HG02938 (cell line): ENCODE data around the gene CNEP1R1.

Source experiments
- ATAC-seq: cut with Tn5 transposase; IDR thresholded peaks from one replicate; pipeline ENCODE4 v1.9.1; 2021; ENCODE audit warnings: mild to moderate bottlenecking, moderate library complexity; ENCODE audit not compliant: unreplicated experiment

CNEP1R1 gene

DNA sequence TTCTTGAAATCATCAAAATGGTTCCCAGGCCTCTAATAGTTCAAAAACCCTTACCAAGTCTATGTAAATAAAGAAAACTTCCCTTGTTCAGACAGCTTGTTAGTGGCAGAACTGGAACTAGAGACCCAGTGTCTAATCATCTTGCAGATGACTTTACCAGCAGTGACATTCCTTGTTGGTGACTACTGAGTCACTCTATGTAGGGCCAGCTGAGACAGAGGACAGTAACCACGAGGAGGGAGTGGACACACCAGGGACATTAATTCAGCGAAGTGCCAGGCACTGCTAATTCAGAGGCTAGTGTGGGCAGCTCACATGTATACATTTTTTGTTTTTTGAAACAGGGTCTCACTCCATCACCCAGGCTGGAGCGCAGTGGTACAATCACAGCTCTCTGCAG, 34.6 kb downstream of the CNEP1R1 start:
- ATAC-seq, result no peak

DNA sequence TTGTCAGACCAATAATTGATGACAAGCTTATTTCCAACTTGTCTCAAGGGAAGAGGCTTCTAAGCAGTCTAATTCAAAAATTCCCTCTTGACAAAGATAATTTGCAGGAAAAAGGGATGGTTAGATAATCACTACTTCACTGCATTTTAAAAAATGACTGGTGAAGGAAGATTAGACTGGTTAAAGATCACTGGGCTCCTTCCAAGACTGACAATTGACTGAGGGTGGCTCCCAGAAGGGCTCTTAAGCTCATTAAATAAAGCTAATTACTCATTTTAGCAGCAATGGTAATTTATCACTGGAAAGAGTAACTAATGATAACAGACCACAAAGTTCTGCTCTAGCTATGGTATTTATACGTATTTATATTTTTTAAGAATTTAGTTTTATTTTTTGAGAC, 36.3 kb downstream of the CNEP1R1 start:
- ATAC-seq, result no peak

DNA sequence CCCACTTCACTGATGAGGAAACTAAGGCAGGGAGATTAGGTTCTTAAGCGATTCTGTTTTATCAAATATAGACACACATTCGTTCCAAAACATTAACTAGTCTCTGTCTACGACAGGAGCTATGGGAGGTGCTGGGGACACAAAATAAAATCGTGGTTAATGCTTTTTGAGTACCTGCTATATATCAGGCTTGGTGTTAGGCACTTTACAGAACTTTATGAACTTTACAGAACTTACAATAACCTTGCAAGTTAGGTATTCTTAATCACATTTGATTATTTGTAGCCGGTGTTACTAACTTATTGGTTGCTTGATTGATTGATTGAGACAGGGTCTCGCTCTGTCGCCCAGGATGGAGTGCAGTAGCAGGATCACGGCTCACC, 40.2 kb downstream of the CNEP1R1 start:
- ATAC-seq, result no peak

DNA sequence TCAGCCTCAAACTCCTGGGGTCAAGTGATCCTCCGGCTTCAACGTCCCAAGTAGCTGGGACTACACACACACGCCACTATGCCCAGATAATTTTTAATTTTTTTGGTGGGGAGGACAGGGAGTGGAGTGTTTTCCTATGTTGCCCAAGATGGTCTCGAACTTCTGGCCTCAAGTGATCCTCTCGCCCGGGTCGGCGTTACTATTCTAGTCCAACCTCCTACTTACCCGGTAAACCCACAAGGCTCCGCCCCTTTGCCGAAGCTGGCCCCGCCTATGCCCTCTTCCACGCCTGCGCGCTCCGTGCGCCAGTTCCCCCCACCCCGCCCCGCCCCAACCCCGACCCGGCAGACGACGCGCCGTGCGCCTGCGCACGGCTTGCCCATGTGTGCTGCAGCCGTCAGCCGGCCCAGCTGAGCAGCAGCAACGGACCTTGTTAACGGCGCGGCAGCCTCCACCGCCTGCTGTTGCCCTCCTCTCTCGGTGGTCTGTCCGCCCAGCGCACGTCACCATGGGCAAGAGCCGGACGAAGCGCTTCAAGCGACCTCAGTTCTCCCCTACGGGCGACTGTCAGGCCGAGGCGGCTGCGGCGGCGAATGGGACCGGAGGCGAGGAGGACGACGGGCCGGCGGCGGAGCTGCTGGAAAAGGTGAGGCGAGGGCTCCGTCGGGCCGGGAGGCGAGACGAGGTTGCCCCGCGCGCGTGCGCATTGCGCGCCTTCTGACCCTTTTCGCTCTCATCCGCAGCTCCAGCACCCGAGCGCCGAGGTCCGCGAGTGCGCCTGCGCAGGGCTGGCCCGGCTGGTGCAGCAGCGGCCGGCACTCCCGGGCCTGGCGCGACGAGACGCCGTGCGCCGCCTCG, 40.8 kb downstream of the CNEP1R1 start, which contains the start of gene HEATR3:
TSS of gene HEATR3 (plus strand) at position 347 of the 858 bp plus-strand sequence. CDS start at position 509, 162 bp downstream.
- peak; percentile 64 for ATAC-seq

DNA sequence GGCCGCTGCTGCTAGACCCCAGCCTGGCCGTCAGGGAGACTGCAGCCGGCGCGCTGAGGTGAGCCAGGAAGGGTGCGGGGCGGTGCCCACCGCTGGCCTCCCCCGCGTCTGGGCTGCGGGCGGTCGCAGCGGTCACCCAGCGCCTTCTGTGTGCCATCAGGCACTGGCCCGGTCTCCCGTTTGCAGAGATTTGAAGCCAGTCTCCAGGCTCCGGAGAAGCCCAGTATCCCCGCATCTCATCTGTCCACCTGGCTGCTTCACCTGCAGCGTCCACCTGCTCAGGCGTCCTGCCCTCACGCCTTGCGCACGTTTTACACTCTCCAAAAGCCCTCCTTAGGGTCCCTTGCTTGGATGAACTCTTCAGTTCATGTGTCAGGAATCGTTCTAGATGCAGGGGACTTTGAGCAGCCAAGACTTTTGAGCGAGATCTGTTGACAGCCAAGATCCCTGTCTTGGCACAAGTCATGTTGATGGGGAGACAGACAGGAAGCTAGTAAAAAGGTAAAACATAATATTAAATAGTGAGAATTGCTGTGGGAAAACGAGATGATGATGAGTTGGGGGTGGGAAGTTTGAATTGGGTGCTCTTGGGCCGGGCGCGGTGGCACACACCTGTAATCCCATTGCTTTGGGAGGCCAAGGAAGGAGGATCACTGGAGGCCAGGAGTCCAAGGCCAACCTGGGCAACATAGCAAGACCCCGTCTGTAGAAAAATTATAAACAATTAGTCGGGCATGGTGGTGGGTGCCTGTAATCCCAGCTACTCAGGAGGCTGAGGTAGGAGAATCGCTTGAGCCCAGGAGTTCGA, 41.7 kb downstream of the CNEP1R1 start:
- no peak for ATAC-seq

DNA sequence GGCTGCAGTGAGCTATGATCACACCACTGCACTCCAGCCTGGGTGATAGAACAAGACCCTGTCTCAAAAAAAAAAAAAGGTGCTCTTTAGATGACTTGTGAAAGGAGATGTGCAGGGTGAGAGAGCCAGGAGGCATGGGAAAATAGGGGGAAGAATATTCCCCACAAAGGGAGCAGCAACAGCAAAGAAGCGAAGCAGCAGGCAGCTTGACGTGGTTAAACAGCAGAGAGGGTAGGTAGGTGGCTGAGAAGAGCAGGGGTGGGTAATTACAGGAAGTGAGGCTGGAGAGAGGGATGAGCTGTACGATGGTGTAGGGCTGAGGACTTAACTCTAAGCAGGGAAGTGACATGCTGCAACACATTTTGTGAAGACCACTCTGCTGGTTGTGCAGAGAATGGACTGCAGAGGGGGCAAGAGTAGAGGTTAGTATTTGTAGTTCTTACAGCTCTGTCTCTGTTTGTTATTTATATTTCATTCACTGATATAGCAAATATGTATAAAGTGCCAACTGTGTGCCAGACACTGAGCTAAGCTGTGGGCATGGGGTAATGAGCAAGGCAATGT, 42.3 kb downstream of the CNEP1R1 start:
- no peak for ATAC-seq

DNA sequence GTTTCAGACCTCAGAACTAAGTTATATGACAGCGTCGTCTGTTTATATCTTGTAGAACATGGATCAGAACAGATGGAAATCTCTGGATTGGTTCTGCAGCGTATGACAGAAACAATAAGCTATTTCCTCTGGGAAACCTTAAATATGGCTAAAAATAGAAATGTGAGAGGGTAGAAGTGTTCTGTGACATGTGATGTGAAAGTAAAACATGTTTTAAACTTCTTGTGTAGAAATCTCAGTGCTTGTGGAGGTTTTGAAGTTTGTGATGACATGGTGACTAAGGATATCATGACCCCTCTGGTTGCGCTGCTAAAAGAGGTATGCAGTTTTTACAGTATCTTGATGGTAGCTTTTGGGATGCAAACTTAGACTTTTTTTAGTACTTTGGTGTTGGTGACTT, 43.5 kb downstream of the CNEP1R1 start:
- ATAC-seq, result no peak

DNA sequence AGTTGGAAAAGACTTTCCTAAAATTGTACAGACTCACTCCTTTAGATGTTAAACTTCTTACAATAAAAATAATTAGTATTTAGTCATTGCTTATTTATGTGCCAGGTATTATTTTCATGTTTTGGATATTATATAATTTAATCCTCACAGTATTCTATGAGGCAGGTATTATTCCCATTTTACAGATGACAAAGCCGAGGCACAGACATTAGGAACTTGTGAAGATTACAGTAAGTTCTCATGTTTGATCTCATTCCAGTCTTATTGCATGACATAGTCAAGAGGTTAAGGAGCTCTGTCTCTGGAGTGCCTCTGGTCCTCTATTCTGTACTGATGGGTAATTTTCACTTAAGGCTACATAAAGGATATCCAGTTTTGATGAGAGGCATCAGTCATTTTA, 44.0 kb downstream of the CNEP1R1 start:
- ATAC-seq, result no peak

DNA sequence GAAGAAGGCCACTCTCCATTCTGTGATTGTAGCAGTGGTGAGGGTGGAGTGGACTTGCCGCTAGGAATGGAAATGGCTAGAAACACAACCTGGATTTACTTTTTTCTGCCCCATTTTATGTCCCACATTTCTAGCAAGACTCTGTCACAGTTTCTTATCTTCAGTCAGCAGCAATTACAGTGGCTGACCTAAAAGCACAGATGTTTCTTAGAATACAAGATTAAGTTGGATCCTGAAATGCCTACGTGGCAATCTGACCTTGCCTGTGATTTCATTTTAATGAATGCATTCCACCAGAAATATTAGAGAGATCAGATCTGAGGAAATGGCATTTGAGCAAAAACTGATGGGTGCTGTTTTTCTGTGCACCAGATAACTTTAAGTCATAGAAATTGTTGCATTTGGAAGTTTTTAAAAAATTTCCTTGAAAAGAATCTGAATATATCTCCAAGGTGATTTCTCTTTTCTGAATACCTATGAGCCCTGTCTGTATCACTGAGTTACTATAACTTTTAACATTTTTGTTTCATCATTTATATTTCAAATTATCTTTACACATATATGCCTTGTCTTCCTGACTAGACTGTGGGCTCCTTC, 46.1 kb downstream of the CNEP1R1 start:
- no peak for ATAC-seq

DNA sequence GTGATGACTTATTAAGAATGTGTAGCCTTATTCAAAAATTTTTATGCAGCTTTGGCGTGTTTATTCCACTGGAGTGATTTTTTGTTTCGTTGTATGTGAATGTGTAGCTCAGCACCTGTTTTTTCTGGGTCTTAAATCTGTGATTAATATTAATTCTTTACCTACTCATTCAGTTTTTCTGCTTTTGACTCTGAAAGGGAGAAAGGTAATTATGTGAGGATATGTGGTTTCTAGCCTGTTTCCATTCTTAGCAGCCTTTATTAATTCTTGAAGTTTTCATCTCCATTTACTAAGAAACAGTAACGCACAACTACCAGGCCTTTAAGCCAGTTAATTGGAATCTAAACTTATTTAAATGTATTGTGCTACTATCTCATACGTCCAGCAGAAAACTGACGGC, 47.7 kb downstream of the CNEP1R1 start:
- ATAC-seq, result no peak

DNA sequence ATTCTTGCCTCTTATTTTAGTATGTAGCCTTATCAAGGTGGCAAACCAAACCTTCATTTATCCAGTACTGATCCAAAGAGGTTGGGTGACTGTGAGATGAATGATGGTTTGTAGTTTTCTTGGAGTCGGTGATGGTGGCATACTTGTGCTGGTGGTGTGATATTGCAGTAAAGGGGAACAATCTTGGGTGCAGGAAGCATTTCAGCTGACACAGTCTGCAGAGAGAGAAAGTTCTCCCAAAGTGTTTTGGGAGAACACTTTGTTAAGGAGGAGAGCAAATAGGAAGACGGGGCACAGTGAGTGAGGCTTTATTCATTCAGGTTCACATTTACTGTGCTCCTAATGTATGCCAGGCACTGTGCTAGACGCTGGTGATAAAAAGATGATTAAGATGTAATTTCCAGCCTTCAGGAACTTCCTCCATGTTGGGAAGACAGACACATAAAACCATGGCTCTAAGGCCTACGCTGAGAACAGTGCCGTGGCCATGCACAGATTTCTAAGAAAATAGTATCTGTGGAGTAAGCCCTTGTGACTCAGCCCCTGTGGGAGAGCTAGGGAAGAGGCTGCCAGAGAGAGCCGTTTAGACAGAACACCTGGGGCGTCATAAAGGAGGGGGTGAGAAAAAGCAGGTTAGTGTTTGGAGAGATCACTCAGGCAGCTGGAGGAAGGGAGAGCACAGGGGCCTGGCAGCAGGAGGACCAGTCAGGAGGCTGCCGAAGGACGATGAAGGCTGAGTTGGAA, 54.5 kb downstream of the CNEP1R1 start:
- ATAC-seq, result no peak

DNA sequence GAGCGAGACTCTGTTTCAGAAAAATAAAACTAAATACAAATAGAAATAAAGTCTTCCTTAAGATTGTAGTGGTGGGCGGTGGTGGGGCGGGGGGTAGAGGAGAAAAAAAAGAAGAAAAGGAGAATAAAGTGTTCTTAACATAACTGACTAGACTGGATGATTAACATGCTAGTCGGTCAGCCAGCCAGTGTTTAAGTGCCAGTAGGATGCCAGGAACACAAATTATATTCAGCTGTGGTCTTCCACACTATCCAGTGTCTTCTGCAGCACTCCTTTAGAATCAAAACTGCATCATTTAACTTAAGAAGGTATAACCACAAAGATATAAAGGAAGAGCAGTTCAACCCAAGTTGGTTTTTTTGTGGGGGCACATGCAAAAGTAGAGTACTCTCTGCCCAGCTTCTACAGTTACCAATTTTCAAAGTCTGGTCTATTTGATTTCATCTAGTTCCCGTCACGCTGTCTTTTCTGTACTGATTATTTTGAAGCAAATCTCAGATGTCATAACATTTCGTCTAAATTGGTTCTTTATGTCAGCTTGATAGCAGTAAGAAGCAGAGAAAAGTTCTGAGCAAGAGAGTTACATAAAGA, 56.5 kb downstream of the CNEP1R1 start:
- no peak for ATAC-seq

DNA sequence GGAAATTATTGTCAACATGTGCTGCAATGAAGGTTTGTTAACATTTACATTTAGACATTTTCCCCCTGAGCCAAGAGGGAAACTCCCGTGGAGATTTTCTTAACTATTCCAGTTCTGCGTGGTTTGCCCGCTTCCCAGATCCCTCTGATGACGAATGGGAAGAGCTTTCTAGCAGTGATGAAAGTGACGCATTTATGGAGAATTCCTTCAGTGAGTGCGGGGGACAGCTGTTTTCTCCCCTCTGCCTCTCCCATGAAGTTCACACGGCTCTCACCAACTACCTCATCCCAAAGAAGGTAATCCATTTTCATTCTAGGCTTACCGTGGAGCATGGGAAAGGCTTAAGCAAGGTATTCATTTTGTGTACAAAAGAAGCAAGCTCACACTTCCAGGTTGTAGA, 59.0 kb downstream of the CNEP1R1 start:
- ATAC-seq, result no peak

DNA sequence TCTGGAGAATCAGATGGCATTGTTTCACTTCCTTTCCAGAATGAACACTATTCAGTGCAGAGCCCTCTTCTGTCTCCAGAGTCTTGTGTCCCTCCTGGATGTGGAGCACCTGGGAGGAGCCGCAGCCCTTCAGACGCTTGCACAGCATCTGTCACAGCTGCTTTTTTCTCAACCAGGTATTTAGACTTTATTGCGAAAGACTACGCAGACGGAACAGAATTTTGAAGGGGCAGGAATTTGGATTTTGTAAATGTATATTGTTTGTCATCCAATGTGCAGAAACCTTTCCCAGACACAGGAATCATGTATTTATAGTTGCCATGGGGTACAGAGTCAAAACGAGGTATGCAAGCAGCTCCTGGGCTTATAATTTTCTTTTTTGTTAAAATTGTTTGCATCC, 61.2 kb downstream of the CNEP1R1 start:
- ATAC-seq, result no peak
